HG03378 (cell line): ENCODE measurements around the gene CPEB1.

Source experiments
- ATAC-seq: cut with Tn5 transposase; IDR thresholded peaks from one replicate; pipeline ENCODE4 v1.9.1; 2021; ENCODE audit warnings: mild to moderate bottlenecking, moderate library complexity; ENCODE audit not compliant: unreplicated experiment

CPEB1 gene

GRCh38 chr15:82647045-82647834, at the start of gene CPEB1:
Gene CPEB1 (minus strand): TSS chr15:82647363. CDS start chr15:82628459, 18,904 bp downstream.
- ATAC-seq, result no peak

DNA sequence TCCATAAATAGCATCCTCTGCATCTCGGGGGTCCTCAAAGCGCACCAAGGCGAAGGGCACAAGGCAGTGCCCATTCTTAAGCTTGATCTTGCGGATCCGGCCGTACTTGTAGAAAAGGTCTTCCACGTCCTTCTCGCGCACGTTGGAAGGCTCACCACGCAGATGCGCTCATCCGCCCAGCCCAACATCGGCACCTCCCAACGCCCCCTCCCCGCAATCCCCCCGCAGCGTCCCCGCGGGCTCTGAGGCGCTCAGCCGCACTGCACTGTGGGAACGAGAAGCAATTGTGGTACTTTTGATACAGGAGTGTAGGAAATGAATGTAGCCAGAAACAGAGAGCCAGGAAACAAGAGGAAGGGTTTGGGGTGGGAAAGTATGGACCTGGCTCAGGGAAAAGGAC, 45.0 kb upstream of the CPEB1 start:
- ATAC-seq, result no peak

GRCh38 chr15:82689147-82689546, 42.0 kb upstream of the CPEB1 start:
- ATAC-seq, result no peak

GRCh38 chr15:82688691-82689090, 41.5 kb upstream of the CPEB1 start:
- no peak for ATAC-seq

DNA sequence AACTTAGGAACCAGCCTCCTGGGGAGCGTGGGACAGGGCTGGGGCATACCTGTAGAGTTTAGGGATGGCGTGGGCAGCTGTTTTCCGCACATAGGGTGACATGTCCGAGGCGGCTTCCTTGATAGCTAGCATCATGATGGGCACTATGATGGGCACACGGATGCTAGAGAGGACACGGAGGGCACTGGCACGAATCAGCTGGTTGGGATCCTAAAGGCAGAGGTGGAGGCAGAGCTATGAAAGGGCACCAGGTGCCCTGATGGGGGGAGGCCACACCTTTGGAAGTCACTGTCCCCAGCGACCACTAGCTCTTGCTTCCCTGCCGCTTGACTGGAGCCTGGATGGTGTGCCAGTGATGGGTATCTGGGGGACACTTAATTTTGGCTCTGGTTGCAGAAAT, 34.2 kb upstream of the CPEB1 start:
- ATAC-seq, result no peak

GRCh38 chr15:82680200-82681102, 33.3 kb upstream of the CPEB1 start:
- ATAC-seq, result no peak

- ATAC-seq, result no peak
These were observed 32.5 kb upstream of the CPEB1 start for GRCh38 chr15:82679626-82680199.

DNA sequence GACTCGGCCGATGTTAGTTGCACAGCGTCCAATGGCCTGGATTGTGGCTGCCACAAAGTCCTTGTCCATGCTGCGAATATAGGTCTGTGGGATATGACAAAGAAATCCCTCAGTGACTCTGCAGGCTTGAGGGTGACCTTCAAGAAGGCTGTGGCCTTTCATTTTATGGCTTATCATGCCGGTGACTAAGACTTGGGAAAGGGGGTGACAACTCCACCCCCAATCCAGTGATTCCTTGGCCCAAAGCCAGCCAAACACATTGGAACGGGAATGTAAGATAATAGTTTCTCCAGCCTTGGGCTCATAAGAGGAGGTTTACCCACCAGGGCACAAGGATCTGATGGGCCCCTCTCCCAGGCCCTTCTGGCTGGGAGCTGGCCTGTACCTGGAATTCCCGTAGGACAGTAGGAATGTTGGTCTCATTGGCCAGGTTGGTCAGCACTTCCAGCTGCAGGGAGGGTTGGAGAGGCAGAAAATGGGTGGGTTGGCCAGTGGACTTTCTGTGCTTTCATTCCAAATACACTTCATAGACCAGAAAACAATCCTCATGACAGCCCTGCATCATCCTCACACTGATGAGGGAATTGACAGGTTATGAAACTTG, 30.7 kb upstream of the CPEB1 start:
- ATAC-seq, result no peak

- ATAC-seq, result no peak
These were observed 27.7 kb upstream of the CPEB1 start for GRCh38 chr15:82674873-82675272.

DNA sequence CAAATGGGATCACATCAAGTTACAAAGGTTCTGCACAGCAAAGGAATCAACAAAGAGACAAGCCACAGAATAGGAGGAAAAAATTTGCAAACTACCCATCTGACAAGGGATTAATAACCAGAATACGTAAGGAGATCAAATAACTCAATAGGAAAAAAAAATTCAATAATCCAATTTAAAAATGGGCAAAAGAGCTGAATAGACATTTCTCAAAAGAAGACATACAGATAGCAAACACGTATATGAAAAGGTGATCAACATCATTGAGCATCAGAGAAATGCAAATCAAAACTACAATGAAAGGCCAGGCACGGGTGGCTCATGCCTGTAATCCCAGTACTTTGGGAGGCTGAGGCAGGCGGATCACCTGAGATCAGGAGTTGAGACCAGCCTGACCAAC, 23.5 kb upstream of the CPEB1 start:
- no peak for ATAC-seq

DNA sequence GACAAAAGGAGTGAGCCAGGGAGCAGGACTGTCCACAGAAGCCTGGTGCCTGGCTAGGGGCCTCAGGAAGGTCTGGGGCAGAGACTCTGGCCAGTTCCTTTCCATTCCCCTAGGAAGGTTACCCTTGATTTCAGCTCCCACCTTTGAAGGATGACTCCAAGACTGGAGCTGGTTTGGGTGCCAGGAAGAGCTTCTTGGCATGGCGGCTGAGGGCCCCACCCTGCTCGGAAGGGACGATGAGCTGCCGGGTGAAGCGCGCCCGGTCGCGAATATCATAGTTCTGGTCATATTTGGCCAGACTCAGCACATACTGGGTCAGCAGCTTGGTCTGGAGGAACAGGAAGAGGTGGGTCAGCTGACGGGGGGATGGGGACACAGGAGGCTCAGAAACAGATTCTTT, 19.4 kb upstream of the CPEB1 start:
- ATAC-seq, result no peak

GRCh38 chr15:82664021-82664420, 16.9 kb upstream of the CPEB1 start:
- ATAC-seq, result no peak

GRCh38 chr15:82663186-82663600, 16.0 kb upstream of the CPEB1 start:
- ATAC-seq, result no peak

- no peak for ATAC-seq
These were observed 15.5 kb upstream of the CPEB1 start for GRCh38 chr15:82662641-82663040.

GRCh38 chr15:82660378-82660777, 13.2 kb upstream of the CPEB1 start:
- no peak for ATAC-seq

GRCh38 chr15:82656641-82657266, 9.6 kb upstream of the CPEB1 start:
- no peak for ATAC-seq

GRCh38 chr15:82655606-82656005, 8.4 kb upstream of the CPEB1 start:
- ATAC-seq, result no peak

- no peak for ATAC-seq
These were observed 6.5 kb upstream of the CPEB1 start for GRCh38 chr15:82653483-82654168.

DNA sequence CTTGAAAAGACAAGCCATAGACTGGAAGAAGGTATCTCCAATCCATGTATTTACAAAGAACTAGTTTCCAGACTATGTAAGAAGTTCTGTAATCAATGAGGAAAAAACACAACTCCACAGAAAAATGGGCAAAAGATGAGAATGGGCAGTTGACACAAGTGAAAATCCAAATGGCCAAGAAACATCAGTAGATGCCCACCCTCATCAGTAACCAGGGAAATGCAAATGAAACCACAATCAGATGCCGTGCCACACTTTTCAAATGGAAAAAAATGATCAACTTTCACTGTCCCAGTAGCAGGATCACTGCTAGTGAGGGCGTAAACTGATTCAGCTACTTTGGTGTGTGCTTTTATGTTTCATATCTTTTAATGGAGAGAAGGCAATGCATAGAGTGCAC, 4.5 kb upstream of the CPEB1 start:
- ATAC-seq, result no peak

- no peak for ATAC-seq
These were observed 3.0 kb upstream of the CPEB1 start for GRCh38 chr15:82650046-82650670.
